Subcutaneous preadipocyte (primary cell): ENCODE results near the gene SHISA5. TPM values are rescaled to one million over a fixed set of nuclear protein-coding genes. Genes with fewer than 3 reads are reported as not detected.

Experiments
- small RNA-seq: library from RNA; depleted of rRNA; stranded (forward); fragments of <200 nt; gene quantifications from one replicate; pipeline ENCODE3, GENCODE V24; 2012
- total RNA-seq: library from RNA; depleted of rRNA; stranded (reverse); fragments of >200 nt; gene quantifications from 2 replicates; pipeline ENCODE4 v1.2.3, GENCODE V29; 2012

The SHISA5 gene
- total RNA-seq: 114 and 122 TPM in 2 replicates

DNA sequence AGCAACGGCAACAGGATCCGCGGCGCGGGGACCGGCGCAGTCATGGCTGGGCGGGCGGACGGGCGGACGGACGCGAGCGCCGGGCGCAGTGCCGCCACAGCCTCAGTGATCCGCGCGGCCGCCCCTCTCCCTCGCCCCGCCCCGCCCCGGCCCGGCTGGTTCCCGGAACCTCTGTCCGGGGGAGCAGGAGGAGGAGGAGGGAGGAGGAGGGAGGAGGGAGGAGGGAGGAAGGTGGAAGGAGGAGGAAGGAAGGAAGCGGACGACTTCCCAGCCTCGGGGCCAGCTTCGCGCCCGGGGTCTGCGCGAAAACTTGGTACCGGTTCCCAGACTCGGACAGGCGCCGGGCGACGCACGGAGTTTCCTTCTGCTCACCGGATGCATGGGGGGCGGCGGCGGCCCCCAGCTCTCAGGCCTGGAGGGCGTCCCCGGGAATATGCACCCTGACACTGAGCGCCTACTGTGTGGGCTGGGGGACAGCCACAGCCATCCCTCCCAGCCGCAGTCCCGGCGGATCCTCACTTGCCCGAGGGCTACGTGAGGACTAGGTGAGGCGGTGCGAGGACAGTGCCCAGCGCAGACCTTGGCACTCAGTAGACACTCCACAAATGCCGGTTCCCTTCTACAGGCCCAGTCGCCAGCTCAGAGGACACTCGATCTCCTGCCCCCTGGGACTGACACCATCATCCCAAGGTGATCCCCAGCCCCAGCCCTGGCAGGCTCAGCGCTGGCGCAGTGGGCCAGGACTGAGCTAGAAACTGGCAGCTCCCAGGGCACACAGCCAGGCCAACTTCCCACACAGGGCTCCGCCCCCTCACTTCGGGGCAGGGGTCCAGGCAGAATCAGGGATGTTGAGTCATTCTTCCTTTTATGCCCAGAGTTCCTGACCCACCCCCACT is at the start of gene SHISA5:
Gene SHISA5, minus strand, starts transcription at position 124 of the 896 bp plus-strand sequence. Its CDS starts 80 bp downstream, at position 44.

GRCh38 chr3:48446425-48447193 is 57.4 kb downstream of the SHISA5 start, which contains the start of gene ATRIP:
ATRIP (plus strand) TSS chr3:48446737; CDS start chr3:48446846, 109 bp downstream.

DNA sequence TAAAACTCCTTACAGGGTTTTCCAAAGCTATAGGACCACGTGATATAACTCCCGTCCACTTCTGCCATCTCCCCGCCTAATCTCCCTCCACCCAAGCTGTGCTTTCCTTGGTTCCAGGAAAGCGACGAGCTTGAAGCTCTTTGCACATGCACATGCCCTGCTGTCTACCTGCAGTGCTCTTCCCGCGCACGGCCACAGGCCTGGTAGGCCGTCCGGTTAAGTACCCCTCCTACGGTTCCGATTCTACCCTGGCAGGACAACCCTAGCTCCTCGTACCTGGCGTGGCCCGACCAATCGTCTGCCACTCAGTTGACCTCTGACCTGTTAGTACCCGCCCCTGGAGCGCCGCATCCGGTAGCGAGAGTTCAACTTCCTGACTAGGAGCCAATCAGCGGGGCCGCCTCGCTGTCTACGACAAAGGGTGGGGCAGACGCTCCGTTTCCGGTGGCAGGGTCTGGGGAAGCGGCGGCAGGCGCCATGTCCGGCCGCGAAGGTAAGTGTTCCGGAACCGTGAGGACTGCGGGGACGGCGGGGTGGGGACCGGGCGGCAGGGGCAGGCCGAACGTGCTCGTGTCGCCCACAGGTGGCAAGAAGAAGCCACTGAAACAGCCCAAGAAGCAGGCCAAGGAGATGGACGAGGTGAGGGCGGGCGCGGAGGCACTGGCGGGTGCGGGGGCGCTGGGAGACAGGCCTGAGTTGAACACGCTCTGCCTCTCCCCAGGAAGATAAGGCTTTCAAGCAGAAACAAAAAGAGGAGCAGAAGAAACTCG is 64.0 kb downstream of the SHISA5 start, which contains the start of the genes CCDC51 and TMA7:
Gene CCDC51, minus strand, starts transcription at position 300 of the 770 bp plus-strand sequence. CDS start 4,991 bp downstream, outside the sequence.
Gene TMA7, plus strand, starts transcription at position 438 of the 770 bp plus-strand sequence. Its CDS starts 40 bp downstream, at position 478.

DNA sequence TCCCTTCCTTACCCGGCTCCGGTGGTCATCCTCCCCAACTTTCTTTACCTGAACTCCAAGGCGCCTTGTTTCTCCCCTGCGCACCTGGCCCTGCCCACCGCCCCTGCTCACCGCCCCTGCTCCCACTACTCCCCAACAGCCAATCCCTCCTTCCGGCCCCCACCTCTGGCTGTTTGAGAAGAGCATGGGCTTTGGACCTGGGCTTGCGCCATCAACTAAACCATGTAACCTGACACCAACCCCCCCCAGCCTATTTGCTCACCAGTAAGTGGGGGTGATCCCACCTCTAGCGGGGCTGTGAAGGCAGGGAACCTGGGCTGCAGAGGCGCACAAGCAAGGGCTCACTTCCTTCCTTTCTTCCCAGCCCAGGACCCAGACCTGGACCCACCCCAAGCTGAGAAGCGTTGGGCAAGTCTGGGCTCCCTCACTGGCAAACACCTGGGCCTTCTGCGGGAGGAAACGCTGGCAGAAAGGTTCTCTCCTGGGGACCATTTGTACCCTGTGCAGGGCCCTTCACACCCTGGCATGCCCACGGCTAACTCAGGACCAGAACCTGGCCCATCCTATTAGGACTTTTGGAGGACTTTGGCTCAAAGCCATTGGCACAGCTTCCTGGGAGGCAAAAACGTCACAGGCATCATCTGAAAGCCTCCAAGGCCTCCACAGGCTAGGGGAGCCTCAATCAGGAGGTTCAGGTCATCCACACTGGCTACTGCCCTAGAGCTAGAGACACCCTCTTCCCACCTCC is 73.8 kb downstream of the SHISA5 start, which contains the start of gene PLXNB1:
Gene PLXNB1, minus strand, starts transcription at position 127 of the 748 bp plus-strand sequence. CDS start 5,475 bp downstream, outside the sequence.

Small RNA genes within 50 kb of the gene (small RNA-seq; reads per million reads assigned to genes)
- gene MIR6823: not detected

Other genes with a start within 250 kb of the SHISA5 start
- gene NME6, start 202.8 kb downstream of the SHISA5 start, total RNA-seq: 19.1 and 29.3 TPM in 2 replicates
- gene SPINK8, start 170.5 kb downstream of the SHISA5 start, total RNA-seq: not detected in 2 replicates
- gene FBXW12, start 132.0 kb downstream of the SHISA5 start, total RNA-seq: 0.20 TPM in 1 of 2 replicates, not detected in the other
- 18.4 and 21.3 TPM in 2 replicates for gene PLXNB1, start 74.1 kb downstream of the SHISA5 start, total RNA-seq
- gene CCDC51, start 64.1 kb downstream of the SHISA5 start, total RNA-seq: 19.7 and 22.8 TPM in 2 replicates
- gene TMA7, start 63.9 kb downstream of the SHISA5 start, total RNA-seq: 159 and 170 TPM in 2 replicates
- 9.2 and 16.6 TPM in 2 replicates for gene ATRIP, start 57.4 kb downstream of the SHISA5 start, total RNA-seq
- gene PFKFB4, start 52.6 kb upstream of the SHISA5 start, total RNA-seq: 7.7 and 9.0 TPM in 2 replicates
- 0.20 TPM in 1 of 2 replicates, not detected in the other for gene UCN2, start 59.6 kb upstream of the SHISA5 start, total RNA-seq
- 3.3 and 17.8 TPM in 2 replicates for gene COL7A1, start 91.2 kb upstream of the SHISA5 start, total RNA-seq
- gene UQCRC1, start 105.5 kb upstream of the SHISA5 start, total RNA-seq: 316 and 340 TPM in 2 replicates
- gene TMEM89, start 117.6 kb upstream of the SHISA5 start, total RNA-seq: not detected in 2 replicates
- gene SLC26A6, start 131.3 kb upstream of the SHISA5 start, total RNA-seq: 22.0 and 30.7 TPM in 2 replicates
- gene CELSR3, start 158.7 kb upstream of the SHISA5 start, total RNA-seq: 0.59 and 0.73 TPM in 2 replicates
- gene NCKIPSD, start 181.7 kb upstream of the SHISA5 start, total RNA-seq: 15.1 and 18.0 TPM in 2 replicates
- 35.6 and 47.0 TPM in 2 replicates for gene IP6K2, start 213.0 kb upstream of the SHISA5 start, total RNA-seq